Neuron (in vitro differentiated cells): ENCODE results near the gene DSCAML1.

Source experiments
- H2AFZ ChIP-seq: one replicate; pipeline ENCODE4 v1.6.1; 2013; ENCODE audit warnings: low read depth, mild to moderate bottlenecking, inconsistent platforms, low read length, moderate library complexity
- H3K27me3 ChIP-seq: one replicate; pipeline ENCODE4 v1.6.1; 2013; ENCODE audit warnings: low read length; ENCODE audit not compliant: insufficient read depth
- H3K36me3 ChIP-seq: one replicate; pipeline ENCODE4 v1.6.1; 2013; ENCODE audit warnings: low read length; ENCODE audit not compliant: insufficient read depth
- H3K4me1 ChIP-seq: one replicate; pipeline ENCODE4 v1.6.1; 2013; ENCODE audit warnings: low read length; ENCODE audit not compliant: insufficient read depth
- H3K4me3 ChIP-seq: 2 replicates; pipeline ENCODE4 v1.5.1; 2013; ENCODE audit warnings: mild to moderate bottlenecking, low read length, moderate library complexity
- H3K9me3 ChIP-seq: one replicate; pipeline ENCODE4 v1.6.1; 2013; ENCODE audit warnings: low read length

The DSCAML1 gene

DNA sequence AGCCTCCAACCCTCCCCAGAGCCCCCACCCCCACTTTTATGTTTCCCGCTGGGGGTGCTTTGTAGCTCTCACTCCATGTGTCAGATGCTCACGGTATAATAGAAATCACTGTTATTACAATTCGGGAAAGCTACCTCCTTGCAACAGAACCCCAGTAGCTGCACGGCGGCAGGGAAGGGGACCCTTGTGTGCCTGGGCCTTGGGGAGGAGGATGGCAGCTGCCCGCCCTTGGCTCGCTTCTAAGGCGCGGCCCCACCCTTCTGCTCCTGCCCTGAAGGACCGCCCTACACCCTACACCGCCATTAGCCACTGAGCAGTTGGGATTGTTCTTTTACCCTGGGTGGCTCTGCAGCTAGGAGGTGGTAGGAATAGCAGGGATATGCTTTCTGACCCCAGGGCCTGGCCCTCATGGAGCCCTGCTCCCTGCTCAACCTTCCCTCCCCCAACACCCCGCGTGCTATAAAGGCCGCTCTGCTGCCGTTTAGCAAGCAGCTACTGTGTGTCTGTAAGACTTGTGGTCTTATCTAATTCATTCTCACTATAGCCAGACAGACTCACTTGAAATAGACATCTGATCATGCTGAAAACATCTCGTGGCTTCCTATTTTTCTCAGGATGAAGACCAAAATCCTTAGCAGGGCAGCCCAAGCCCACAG, 249.7 kb downstream of the DSCAML1 start:
- no peaks in the 10 kb centered on the region for H3K27me3 ChIP-seq
- H2AFZ ChIP-seq, result peak overlapping the region; percentile 24
- no peaks in the 10 kb centered on the region for H3K9me3 ChIP-seq
- H3K36me3 ChIP-seq, result no peaks in the 10 kb centered on the region
- H3K4me3 ChIP-seq, result no peak overlapping the region
- H3K4me1 ChIP-seq, result peaks cover 24% of the 10 kb centered on the region

DNA sequence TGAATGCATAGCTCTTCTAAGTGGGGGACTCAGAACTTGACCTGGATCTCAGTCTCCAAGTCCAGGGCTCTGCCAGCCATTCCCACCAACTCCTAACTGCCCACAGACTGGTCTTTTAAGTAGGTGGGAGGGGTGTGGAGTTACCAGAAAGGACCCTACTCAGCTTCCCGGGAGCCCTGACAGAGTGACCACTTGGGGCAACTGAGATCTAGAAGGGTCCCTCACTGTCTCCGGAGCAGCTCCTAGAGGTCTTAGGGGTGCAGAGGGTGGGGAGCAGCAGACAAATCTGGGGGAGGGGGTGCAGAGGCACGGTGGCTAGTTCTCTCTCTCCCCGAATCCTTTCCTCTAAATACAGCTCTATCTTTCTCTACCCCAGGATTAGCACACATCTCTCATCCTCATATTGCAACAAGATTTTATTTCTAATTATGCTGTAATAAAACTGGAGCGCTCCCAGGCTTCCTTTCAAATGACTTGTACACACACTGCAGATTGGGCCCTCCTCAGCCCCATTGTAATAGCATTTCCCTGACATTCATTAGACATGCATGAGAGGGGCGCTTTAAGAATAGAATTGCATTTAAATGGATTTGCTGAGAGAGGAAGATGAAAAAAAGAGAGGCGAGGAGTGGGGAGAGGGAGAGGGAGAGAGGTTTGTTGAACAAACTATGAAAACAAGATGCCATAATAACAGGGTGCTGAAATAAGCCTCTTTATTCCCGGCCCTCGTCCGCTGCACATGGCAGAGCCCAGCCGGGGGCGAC, 250.4 kb downstream of the DSCAML1 start:
- H3K36me3 ChIP-seq, result no peaks in the 10 kb centered on the region
- peaks cover 24% of the 10 kb centered on the region for H3K4me1 ChIP-seq
- H3K4me3 ChIP-seq, result no peak overlapping the region
- H3K9me3 ChIP-seq, result no peaks in the 10 kb centered on the region
- H2AFZ ChIP-seq, result peak overlapping the region; percentile 24
- H3K27me3 ChIP-seq, result no peaks in the 10 kb centered on the region

GRCh38 chr11:117545706-117546105, 251.3 kb downstream of the DSCAML1 start:
- Histone ChIP-seq H3K27me3 (no peaks in the 10 kb centered on the region), H3K9me3 (no peaks in the 10 kb centered on the region), H3K36me3 (no peaks in the 10 kb centered on the region), H3K4me1 (peaks cover 24% of the 10 kb centered on the region), H3K4me3 (no peak overlapping the region), H2AFZ (no peak overlapping the region)

DNA sequence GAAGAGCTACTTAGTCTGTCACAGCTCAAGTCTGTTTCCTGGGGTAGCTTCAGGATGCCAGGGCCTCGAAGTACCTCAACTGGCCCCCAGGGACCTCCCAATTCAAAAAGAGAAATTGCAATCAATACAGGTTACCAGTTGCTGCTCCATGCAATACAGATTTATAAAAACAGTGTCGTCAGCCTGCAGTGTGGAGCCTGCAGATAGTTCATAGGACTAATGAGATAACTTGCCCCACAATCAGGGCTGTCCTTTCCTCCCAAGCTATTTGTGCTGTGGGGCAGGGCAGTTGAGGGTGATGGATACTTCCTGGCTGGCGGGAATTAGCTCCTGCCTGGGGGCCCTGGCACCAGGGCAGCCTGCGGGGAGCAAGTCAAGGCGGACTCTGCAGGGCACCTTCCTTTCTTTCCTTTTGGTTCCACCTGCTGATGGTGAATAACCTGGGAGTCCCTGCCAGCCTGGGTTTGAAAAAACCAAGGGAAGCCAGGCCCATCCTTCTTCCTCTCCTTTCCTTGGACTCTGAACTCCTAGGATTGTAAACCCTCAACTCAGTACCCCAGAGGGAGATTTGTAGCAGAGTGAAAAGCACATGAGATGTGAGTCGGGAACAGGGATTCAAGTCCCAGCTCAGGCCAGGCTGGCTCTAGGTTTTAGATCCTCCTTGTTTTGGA, 252.8 kb downstream of the DSCAML1 start:
- no peaks in the 10 kb centered on the region for H3K36me3 ChIP-seq
- no peak overlapping the region for H2AFZ ChIP-seq
- H3K9me3 ChIP-seq, result no peaks in the 10 kb centered on the region
- H3K4me3 ChIP-seq, result no peak overlapping the region
- peaks cover 24% of the 10 kb centered on the region for H3K4me1 ChIP-seq
- no peaks in the 10 kb centered on the region for H3K27me3 ChIP-seq

DNA sequence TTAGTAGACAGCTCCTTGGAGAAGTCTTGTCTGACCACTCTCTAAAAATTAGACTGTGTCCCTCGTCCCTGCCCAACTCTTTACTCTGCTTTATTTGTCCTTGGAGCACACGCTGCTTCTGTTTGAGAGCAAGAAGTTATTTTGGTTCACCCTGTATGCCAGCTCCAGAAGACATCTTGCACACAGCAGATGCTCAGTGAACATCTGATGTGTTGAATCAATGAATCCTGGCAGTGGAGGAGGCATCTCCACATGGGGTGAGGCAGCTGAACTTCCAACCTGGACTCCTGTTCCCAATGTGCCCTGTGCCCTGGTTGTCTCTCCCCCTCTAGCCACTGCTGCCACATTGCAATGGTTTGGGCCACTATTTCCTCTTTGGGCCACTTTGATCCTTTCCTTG, 255.8 kb downstream of the DSCAML1 start:
- Histone ChIP-seq H2AFZ (no peak overlapping the region), H3K4me3 (no peak overlapping the region), H3K27me3 (no peaks in the 10 kb centered on the region)

GRCh38 chr11:117538263-117539135, 258.5 kb downstream of the DSCAML1 start:
- H2AFZ ChIP-seq, result no peak overlapping the region

More for the DNA sequence above, 255.8 kb downstream of the DSCAML1 start:
- H3K36me3 ChIP-seq, result no peaks in the 10 kb centered on the region
- no peaks in the 10 kb centered on the region for H3K9me3 ChIP-seq
- peaks cover 20% of the 10 kb centered on the region for H3K4me1 ChIP-seq

DNA sequence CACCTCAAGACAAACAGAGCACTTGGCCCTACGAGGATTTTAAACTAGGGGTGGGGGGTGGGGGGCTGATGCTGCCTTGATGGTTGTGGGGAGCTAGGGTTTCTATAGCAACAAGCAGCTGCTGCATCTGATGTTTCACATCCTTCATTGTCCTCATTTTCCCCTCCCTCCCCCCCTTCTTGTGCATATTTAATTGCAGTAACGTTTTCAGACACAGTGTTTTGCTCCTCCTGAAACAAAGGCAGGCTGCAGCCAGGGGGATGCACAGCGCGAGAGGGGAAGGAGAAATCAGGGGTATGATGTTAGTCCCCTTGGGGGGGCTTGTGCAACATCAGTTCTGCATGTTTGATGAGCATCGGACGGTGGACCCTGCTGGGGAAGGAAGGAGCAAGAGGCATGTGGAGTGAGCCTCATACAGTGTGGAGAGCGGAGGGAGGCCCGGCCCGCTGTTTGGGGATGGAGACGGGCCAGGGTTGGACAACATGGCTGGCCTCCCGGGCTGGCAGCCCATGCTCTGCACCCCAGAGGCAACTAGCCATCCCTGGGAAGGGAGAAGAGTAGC, 261.1 kb downstream of the DSCAML1 start:
- H3K27me3 ChIP-seq, result no peaks in the 10 kb centered on the region
- H2AFZ ChIP-seq, result no peak overlapping the region
- H3K4me3 ChIP-seq, result no peak overlapping the region
- H3K36me3 ChIP-seq, result no peaks in the 10 kb centered on the region
- no peaks in the 10 kb centered on the region for H3K9me3 ChIP-seq
- H3K4me1 ChIP-seq, result peaks cover 18% of the 10 kb centered on the region

More at GRCh38 chr11:117538263-117539135, 258.5 kb downstream of the DSCAML1 start:
- H3K36me3 ChIP-seq, result no peaks in the 10 kb centered on the region
- no peak overlapping the region for H3K4me3 ChIP-seq
- peaks cover 18% of the 10 kb centered on the region for H3K4me1 ChIP-seq
- no peaks in the 10 kb centered on the region for H3K27me3 ChIP-seq
- no peaks in the 10 kb centered on the region for H3K9me3 ChIP-seq

DNA sequence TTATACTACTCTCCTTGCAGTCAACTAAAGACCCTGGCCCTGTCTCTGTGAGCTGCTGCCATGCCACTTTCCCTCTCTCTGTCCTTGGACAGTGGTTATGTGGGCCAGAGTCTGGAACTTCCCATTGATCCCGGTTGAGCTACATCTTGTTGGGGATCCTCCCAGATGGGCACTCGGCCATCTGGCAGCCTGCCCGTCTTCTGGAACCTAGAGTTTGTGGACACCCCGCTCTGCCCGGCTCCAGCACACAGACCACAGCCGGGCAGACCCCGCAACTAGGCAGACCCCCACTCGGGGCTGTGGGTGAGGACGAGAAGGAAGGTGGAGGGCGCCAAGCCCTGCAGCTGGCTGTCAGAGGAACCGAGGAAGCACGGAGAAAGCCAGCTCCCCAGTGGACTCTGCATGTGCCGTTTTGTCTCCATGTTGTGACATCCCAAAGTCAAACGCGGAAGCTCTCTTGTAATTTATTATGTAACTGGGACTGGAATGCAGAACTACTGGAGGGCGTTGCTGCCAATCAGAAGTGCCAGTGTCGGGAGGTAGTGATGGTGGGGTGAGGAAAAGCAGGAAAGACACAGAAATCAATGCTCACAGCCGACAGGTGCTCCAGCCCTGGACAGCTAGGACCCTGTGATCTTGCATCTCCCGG, 261.7 kb downstream of the DSCAML1 start:
- H3K27me3 ChIP-seq, result no peaks in the 10 kb centered on the region

GRCh38 chr11:117532568-117532967, 264.4 kb downstream of the DSCAML1 start:
- H2AFZ ChIP-seq, result no peak overlapping the region
- no peak overlapping the region for H3K4me3 ChIP-seq
- peaks cover 21% of the 10 kb centered on the region for H3K4me1 ChIP-seq
- H3K27me3 ChIP-seq, result no peaks in the 10 kb centered on the region
- no peaks in the 10 kb centered on the region for H3K9me3 ChIP-seq
- H3K36me3 ChIP-seq, result no peaks in the 10 kb centered on the region

More for the DNA sequence above, 261.7 kb downstream of the DSCAML1 start:
- Histone ChIP-seq H3K4me1 (peaks cover 18% of the 10 kb centered on the region), H2AFZ (no peak overlapping the region), H3K9me3 (no peaks in the 10 kb centered on the region), H3K4me3 (no peak overlapping the region), H3K36me3 (no peaks in the 10 kb centered on the region)

GRCh38 chr11:117529816-117530215, 267.2 kb downstream of the DSCAML1 start:
- Histone ChIP-seq H3K4me3 (no peak overlapping the region), H3K36me3 (no peaks in the 10 kb centered on the region), H2AFZ (no peak overlapping the region), H3K9me3 (no peaks in the 10 kb centered on the region), H3K4me1 (peaks cover 9% of the 10 kb centered on the region), H3K27me3 (no peaks in the 10 kb centered on the region)

GRCh38 chr11:117528097-117528721, 268.8 kb downstream of the DSCAML1 start:
- H2AFZ ChIP-seq, result no peak overlapping the region
- peaks cover 8% of the 10 kb centered on the region for H3K27me3 ChIP-seq
- no peak overlapping the region for H3K4me3 ChIP-seq
- no peaks in the 10 kb centered on the region for H3K36me3 ChIP-seq
- peaks cover 9% of the 10 kb centered on the region for H3K4me1 ChIP-seq
- H3K9me3 ChIP-seq, result no peaks in the 10 kb centered on the region

- H3K36me3 ChIP-seq, result no peaks in the 10 kb centered on the region
- H2AFZ ChIP-seq, result no peak overlapping the region
- H3K4me1 ChIP-seq, result peaks cover 9% of the 10 kb centered on the region
- no peaks in the 10 kb centered on the region for H3K9me3 ChIP-seq
- H3K4me3 ChIP-seq, result no peak overlapping the region
- peaks cover 8% of the 10 kb centered on the region for H3K27me3 ChIP-seq
Observed at GRCh38 chr11:117527271-117527670, 269.7 kb downstream of the DSCAML1 start.
